ENCODE results near the gene PLEKHM3.

Gene PLEKHM3

DNA sequence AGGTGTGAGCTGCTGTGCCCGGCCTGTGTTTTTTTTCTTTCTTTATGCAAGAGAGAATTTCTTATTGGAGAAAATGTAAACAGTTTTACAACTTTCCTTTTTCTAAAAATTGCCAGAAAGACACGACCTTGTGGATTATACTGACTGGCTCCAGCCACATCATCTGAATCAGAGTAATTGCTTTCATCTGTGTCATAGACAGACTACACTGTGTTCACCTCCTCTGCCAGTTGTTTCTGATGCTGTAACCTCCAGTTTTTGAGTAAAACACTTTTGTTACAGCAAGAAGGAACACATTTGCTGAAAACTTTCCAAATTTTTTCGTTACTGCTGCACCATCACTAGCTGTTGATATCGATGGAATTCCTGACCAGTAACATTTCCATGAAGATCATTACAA, 43.9 kb upstream of the PLEKHM3 start:
- TF ChIP-seq POLR2AphosphoS5 (IDR thresholded peaks at IDR 0.05; ENCODE audit: low read depth) (no peak), GABPA (IDR thresholded peaks at IDR 0.05; ENCODE audit: low read depth) (no peak), CTCF (IDR thresholded peaks at IDR 0.05; ENCODE audit: insufficient read depth, low read length) (no peak), SPI1 (IDR thresholded peaks at IDR 0.05; ENCODE audit: borderline replicate concordance, low read depth) (no peak), REST (IDR thresholded peaks at IDR 0.05; ENCODE audit: insufficient replicate concordance, low read depth) (no peak)
- Histone ChIP-seq H3K4me3 (replicated peaks; ENCODE audit: insufficient read depth, low read length) (no peak overlapping the region), H3K27ac (replicated peaks) (no peak overlapping the region), H3K27me3 (ENCODE audit: insufficient read depth, poor library complexity, severe bottlenecking) (no peaks in the 10 kb centered on the region)
- no peak for DNase-seq (ENCODE audit: low read depth in 1 of 2, low spot score in 1 of 2)

GRCh38 chr2:208066016-208066415, 40.7 kb upstream of the PLEKHM3 start:
- no peak for TF ChIP-seq SPI1 (IDR thresholded peaks at IDR 0.05; ENCODE audit: borderline replicate concordance, low read depth)
- no peak for TF ChIP-seq POLR2AphosphoS5 (IDR thresholded peaks at IDR 0.05; ENCODE audit: low read depth)
- TF ChIP-seq CTCF (IDR thresholded peaks at IDR 0.05; ENCODE audit: insufficient read depth, low read length): no peak
- TF ChIP-seq GABPA (IDR thresholded peaks at IDR 0.05; ENCODE audit: low read depth): no peak
- TF ChIP-seq REST (IDR thresholded peaks at IDR 0.05; ENCODE audit: insufficient replicate concordance, low read depth): no peak
- DNase-seq (ENCODE audit: low read depth in 1 of 2, low spot score in 1 of 2): no peak

DNA sequence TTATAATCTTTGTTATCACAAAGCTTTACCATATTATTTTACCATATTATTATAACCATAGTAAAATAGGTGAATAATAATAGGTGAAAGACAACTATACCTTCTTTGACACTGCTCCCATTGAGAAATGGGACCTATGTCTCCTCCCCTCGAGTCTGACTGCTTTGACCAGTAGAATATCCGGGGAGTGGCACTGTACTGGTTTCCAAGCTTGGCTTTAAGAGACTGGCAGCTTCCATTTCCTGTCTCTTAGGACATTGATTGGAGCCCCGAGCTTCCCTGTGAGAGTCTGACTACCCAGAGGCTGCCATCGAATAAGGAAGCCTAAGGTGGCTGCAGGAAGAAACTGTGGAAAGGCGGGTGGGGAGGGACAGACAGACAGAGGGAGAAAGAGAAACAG, 40.1 kb upstream of the PLEKHM3 start:
- TF ChIP-seq GABPA (IDR thresholded peaks at IDR 0.05; ENCODE audit: low read depth): no peak
- TF ChIP-seq CTCF (IDR thresholded peaks at IDR 0.05; ENCODE audit: insufficient read depth, low read length): no peak
- TF ChIP-seq SPI1 (IDR thresholded peaks at IDR 0.05; ENCODE audit: borderline replicate concordance, low read depth): no peak
- TF ChIP-seq REST (IDR thresholded peaks at IDR 0.05; ENCODE audit: insufficient replicate concordance, low read depth): no peak
- TF ChIP-seq POLR2AphosphoS5 (IDR thresholded peaks at IDR 0.05; ENCODE audit: low read depth): no peak
- DNase-seq (ENCODE audit: low read depth in 1 of 2, low spot score in 1 of 2): no peak
- Histone ChIP-seq H3K27ac (replicated peaks) (no peak overlapping the region), H3K4me3 (replicated peaks; ENCODE audit: insufficient read depth, low read length) (no peak overlapping the region), H3K27me3 (ENCODE audit: insufficient read depth, poor library complexity, severe bottlenecking) (no peaks in the 10 kb centered on the region)

More at GRCh38 chr2:208066016-208066415, 40.7 kb upstream of the PLEKHM3 start:
- Histone ChIP-seq H3K27me3 (ENCODE audit: insufficient read depth, poor library complexity, severe bottlenecking) (no peaks in the 10 kb centered on the region), H3K27ac (replicated peaks) (no peak overlapping the region), H3K4me3 (replicated peaks; ENCODE audit: insufficient read depth, low read length) (no peak overlapping the region)
